ENCODE data around the gene LSS.
A peak's percentile ranks its signal among the peaks of the same experiment; 100 is the strongest.

LSS gene

DNA sequence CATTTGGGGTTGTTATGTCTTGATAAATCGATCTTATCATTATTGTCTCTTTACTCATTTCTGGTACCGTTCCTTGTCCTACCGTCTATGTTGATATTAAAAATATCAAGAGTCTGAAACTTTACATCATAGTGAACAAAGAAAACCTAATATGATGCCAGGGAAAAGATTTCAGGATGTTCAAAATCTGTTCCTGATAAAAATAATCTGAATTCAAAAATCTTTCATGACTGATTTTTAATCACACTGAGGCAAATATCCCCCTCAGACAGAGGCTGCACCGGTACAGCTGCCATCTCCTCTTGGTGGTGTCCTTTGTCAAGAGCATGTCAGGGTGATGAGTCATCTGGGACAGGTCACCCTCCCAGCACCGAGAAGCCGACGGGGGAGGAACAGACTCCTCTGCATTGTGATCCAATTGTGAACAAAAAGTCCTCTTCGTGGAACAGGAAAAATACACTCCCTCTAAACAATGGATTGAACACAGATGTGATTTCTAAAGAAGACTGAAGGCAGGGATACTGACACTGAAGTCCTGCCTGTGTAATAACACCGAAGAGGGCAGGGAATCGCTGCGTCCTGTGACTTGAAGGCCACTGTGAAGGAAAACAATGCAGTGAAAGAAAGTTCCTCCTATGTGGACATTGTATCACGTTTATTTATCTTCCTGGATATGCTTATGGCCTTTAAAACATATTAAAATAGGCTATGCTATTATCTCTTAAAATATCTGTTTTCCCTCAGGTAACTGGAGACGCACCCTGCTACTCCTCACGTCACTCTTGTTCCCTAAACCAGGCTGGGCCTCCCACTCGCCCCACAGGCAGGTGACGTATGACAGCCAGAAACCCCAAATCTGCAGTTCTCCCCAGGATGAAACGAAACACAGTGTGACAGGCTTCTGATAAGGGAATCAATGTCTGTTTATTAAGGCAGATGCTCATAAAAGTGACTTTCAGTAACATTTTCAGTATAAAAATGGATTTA, 40.1 kb downstream of the LSS start:
- H3K27ac ChIP-seq (replicated peaks; ENCODE audit: low read length) = peak overlapping the region; percentile 4

DNA sequence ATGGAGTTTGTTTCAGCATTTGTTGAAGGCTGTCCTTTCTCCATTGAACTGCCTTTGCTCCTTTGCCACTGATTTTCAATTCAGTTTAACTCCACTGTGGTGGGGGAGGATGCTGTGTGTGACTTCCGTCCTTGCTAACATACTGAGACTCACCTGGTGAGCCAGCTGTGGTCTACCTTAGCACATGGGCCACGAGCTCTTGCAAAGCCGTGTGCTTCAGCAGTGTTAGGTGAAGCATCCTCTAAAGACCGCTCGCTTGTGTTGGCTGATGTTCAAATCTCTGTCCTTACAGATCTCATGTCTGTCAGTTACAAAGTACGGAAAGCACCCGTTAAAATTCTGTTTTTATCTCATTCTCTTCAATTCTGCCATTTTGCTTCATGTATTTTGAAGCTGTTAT, 40.8 kb downstream of the LSS start:
- Histone ChIP-seq H3K14ac (ENCODE audit: low read length) (no peak overlapping the region), H2BK5ac (ENCODE audit: low read length) (no peak overlapping the region), H3K4me1 (ENCODE audit: control insufficient read depth in 2 of 2, insufficient read depth in 1 of 2, low read depth in 1 of 2, low read length in 2 of 2) (peaks cover 31 to 42% of the 10 kb centered on the region in 2 donors), H3K18ac (ENCODE audit: low read length) (no peak overlapping the region), H3K36me3 (replicated peaks in 1 of 2; ENCODE audit: control insufficient read depth in 2 of 2, insufficient read depth in 2 of 2, low read length in 2 of 2) (peaks cover 25 to 42% of the 10 kb centered on the region in 2 donors), H4K8ac (ENCODE audit: low read depth, low read length) (no peak overlapping the region), H2BK15ac (ENCODE audit: low read length) (no peak overlapping the region), H3K9ac (ENCODE audit: low read depth, low read length, poor library complexity) (no peak overlapping the region), H2BK120ac (ENCODE audit: low read depth, low read length) (no peak overlapping the region), H2BK12ac (ENCODE audit: low read length) (no peak overlapping the region), H3K23ac (ENCODE audit: low read depth, low read length, poor library complexity) (no peak overlapping the region), H3K79me1 (ENCODE audit: low read depth, low read length) (no peaks in the 10 kb centered on the region), H3K4ac (ENCODE audit: low read length) (no peak overlapping the region), H3K27me3 (ENCODE audit: control insufficient read depth in 3 of 3, insufficient read depth in 3 of 3, low read depth in 1 of 3, low read length in 3 of 3) (no peaks in the 10 kb centered on the region), H4K91ac (ENCODE audit: low read depth, low read length, poor library complexity) (no peak overlapping the region), H3K9me3 (replicated peaks in 1 of 2; ENCODE audit: control insufficient read depth in 2 of 2, insufficient read depth in 1 of 2, low read depth in 1 of 2, low read length in 2 of 2) (no peaks in the 10 kb centered on the region), H3K4me3 (ENCODE audit: low read length in 2 of 2) (no peak overlapping the region), H2AFZ (ENCODE audit: low read length) (no peak overlapping the region), H3K4me2 (ENCODE audit: insufficient read depth, low read length, poor library complexity, severe bottlenecking) (no peak overlapping the region), H3K27ac (replicated peaks; ENCODE audit: low read length) (no peak overlapping the region), H2AK5ac (ENCODE audit: low read depth, low read length) (no peak overlapping the region)
- WGBS, 2 donors (ENCODE audit: extremely low coverage in 2 of 2, insufficient read length in 2 of 2, insufficient replicate concordance in 1 of 2) = no CpG with 5 or more reads among the region's 7 CpGs
- DNase-seq (ENCODE audit: low spot score) = no peak

More for the DNA sequence above, 40.1 kb downstream of the LSS start:
- H3K23ac ChIP-seq (ENCODE audit: low read depth, low read length, poor library complexity) = no peak overlapping the region
- H4K8ac ChIP-seq (ENCODE audit: low read depth, low read length) = no peak overlapping the region
- no peak overlapping the region for H3K4me3 ChIP-seq (ENCODE audit: low read length in 2 of 2)
- no peak overlapping the region for H2BK15ac ChIP-seq (ENCODE audit: low read length)
- H2BK5ac ChIP-seq (ENCODE audit: low read length) = no peak overlapping the region
- no peak overlapping the region for H2AFZ ChIP-seq (ENCODE audit: low read length)
- H3K9ac ChIP-seq (ENCODE audit: low read depth, low read length, poor library complexity) = no peak overlapping the region
- no peak overlapping the region for H2BK120ac ChIP-seq (ENCODE audit: low read depth, low read length)
- no peak overlapping the region for H3K14ac ChIP-seq (ENCODE audit: low read length)
- no peak overlapping the region for H2AK5ac ChIP-seq (ENCODE audit: low read depth, low read length)
- H3K27me3 ChIP-seq (ENCODE audit: control insufficient read depth in 3 of 3, insufficient read depth in 3 of 3, low read depth in 1 of 3, low read length in 3 of 3) = no peaks in the 10 kb centered on the region
- WGBS, 2 donors (ENCODE audit: extremely low coverage in 2 of 2, insufficient read length in 2 of 2, insufficient replicate concordance in 1 of 2) = no CpG with 5 or more reads among the region's 17 CpGs
- no peak overlapping the region for H3K4me2 ChIP-seq (ENCODE audit: insufficient read depth, low read length, poor library complexity, severe bottlenecking)
- peaks cover 30 to 48% of the 10 kb centered on the region in 2 donors for H3K36me3 ChIP-seq (replicated peaks in 1 of 2; ENCODE audit: control insufficient read depth in 2 of 2, insufficient read depth in 2 of 2, low read length in 2 of 2)
- H3K4me1 ChIP-seq (ENCODE audit: control insufficient read depth in 2 of 2, insufficient read depth in 1 of 2, low read depth in 1 of 2, low read length in 2 of 2) = peaks cover 27 to 42% of the 10 kb centered on the region in 2 donors
- H3K4ac ChIP-seq (ENCODE audit: low read length) = no peak overlapping the region
- no peaks in the 10 kb centered on the region for H3K9me3 ChIP-seq (replicated peaks in 1 of 2; ENCODE audit: control insufficient read depth in 2 of 2, insufficient read depth in 1 of 2, low read depth in 1 of 2, low read length in 2 of 2)
- no peak overlapping the region for H3K18ac ChIP-seq (ENCODE audit: low read length)
- no peak overlapping the region for H4K91ac ChIP-seq (ENCODE audit: low read depth, low read length, poor library complexity)
- peaks cover 2% of the 10 kb centered on the region for H3K79me1 ChIP-seq (ENCODE audit: low read depth, low read length)
- no peak overlapping the region for H2BK12ac ChIP-seq (ENCODE audit: low read length)
- DNase-seq (ENCODE audit: low spot score) = peak; percentile 56

DNA sequence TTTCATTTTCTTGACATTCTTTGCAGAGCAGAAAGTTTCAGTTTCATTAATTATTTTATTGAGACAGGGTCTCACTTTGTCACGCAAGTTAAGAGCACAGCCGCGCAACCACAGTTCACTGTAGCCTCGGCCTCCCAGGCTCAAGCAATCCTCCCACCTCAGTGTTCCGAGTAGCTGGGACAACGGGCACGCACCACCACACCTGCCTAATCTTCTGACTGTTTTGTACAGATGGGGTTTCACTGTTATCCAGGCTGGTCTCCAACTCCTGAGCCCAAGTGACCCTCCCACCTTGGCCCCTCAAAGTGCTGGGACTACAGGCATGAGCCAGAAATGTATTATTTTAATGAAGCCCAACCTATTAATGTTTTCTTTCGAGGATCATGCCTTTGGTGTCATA, 41.3 kb downstream of the LSS start:
- no CpG with 5 or more reads among the region's 8 CpGs for WGBS, 2 donors (ENCODE audit: extremely low coverage in 2 of 2, insufficient read length in 2 of 2, insufficient replicate concordance in 1 of 2)
- no peak overlapping the region for H2AFZ ChIP-seq (ENCODE audit: low read length)

DNA sequence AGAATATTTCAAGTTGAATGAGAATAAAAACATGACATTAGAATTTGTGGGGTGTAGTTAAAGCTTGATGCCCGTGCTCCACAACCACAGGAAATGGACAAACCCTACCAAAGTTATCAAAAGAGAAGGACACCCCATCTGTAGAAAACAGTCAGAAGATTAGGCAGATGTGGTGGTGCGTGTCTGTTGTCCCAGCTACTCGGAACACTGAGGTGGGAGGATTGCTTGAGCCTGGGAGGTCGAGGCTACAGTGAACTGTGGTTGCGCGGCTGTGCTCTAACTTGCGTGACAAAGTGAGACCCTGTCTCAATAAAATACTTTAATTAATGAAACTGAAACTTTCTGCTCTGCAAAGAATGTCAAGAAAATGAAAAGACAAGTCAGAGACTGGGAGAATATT, 42.9 kb downstream of the LSS start:
- Histone ChIP-seq H3K9ac (ENCODE audit: low read depth, low read length, poor library complexity) (no peak overlapping the region), H3K79me1 (ENCODE audit: low read depth, low read length) (peaks cover 13% of the 10 kb centered on the region), H3K4ac (ENCODE audit: low read length) (no peak overlapping the region), H2BK120ac (ENCODE audit: low read depth, low read length) (no peak overlapping the region), H3K18ac (ENCODE audit: low read length) (no peak overlapping the region), H3K23ac (ENCODE audit: low read depth, low read length, poor library complexity) (no peak overlapping the region), H3K4me2 (ENCODE audit: insufficient read depth, low read length, poor library complexity, severe bottlenecking) (no peak overlapping the region), H3K4me1 (ENCODE audit: control insufficient read depth in 2 of 2, insufficient read depth in 1 of 2, low read depth in 1 of 2, low read length in 2 of 2) (peaks cover 25 to 36% of the 10 kb centered on the region in 2 donors), H2BK15ac (ENCODE audit: low read length) (no peak overlapping the region), H2BK5ac (ENCODE audit: low read length) (no peak overlapping the region), H4K91ac (ENCODE audit: low read depth, low read length, poor library complexity) (no peak overlapping the region), H2AK5ac (ENCODE audit: low read depth, low read length) (no peak overlapping the region), H3K27ac (replicated peaks; ENCODE audit: low read length) (no peak overlapping the region), H2BK12ac (ENCODE audit: low read length) (no peak overlapping the region), H3K14ac (ENCODE audit: low read length) (no peak overlapping the region), H3K27me3 (ENCODE audit: control insufficient read depth in 3 of 3, insufficient read depth in 3 of 3, low read depth in 1 of 3, low read length in 3 of 3) (no peaks in the 10 kb centered on the region), H3K9me3 (replicated peaks in 1 of 2; ENCODE audit: control insufficient read depth in 2 of 2, insufficient read depth in 1 of 2, low read depth in 1 of 2, low read length in 2 of 2) (no peaks in the 10 kb centered on the region), H3K4me3 (ENCODE audit: low read length in 2 of 2) (no peak overlapping the region), H3K36me3 (replicated peaks in 1 of 2; ENCODE audit: control insufficient read depth in 2 of 2, insufficient read depth in 2 of 2, low read length in 2 of 2) (peaks cover 6 to 21% of the 10 kb centered on the region in 2 donors), H2AFZ (ENCODE audit: low read length) (no peak overlapping the region), H4K8ac (ENCODE audit: low read depth, low read length) (no peak overlapping the region)
- no CpG with 5 or more reads among the region's 7 CpGs for WGBS, 2 donors (ENCODE audit: extremely low coverage in 2 of 2, insufficient read length in 2 of 2, insufficient replicate concordance in 1 of 2)
- no peak for DNase-seq (ENCODE audit: low spot score)

More for the DNA sequence above, 41.3 kb downstream of the LSS start:
- Histone ChIP-seq H3K4me2 (ENCODE audit: insufficient read depth, low read length, poor library complexity, severe bottlenecking) (no peak overlapping the region), H3K14ac (ENCODE audit: low read length) (no peak overlapping the region), H2BK5ac (ENCODE audit: low read length) (no peak overlapping the region), H3K23ac (ENCODE audit: low read depth, low read length, poor library complexity) (no peak overlapping the region), H2AK5ac (ENCODE audit: low read depth, low read length) (no peak overlapping the region), H4K91ac (ENCODE audit: low read depth, low read length, poor library complexity) (no peak overlapping the region), H3K4ac (ENCODE audit: low read length) (no peak overlapping the region), H2BK12ac (ENCODE audit: low read length) (no peak overlapping the region), H3K36me3 (replicated peaks in 1 of 2; ENCODE audit: control insufficient read depth in 2 of 2, insufficient read depth in 2 of 2, low read length in 2 of 2) (peaks cover 21 to 37% of the 10 kb centered on the region in 2 donors), H3K9ac (ENCODE audit: low read depth, low read length, poor library complexity) (no peak overlapping the region), H3K4me3 (ENCODE audit: low read length in 2 of 2) (no peak overlapping the region), H3K18ac (ENCODE audit: low read length) (no peak overlapping the region), H4K8ac (ENCODE audit: low read depth, low read length) (no peak overlapping the region), H3K4me1 (ENCODE audit: control insufficient read depth in 2 of 2, insufficient read depth in 1 of 2, low read depth in 1 of 2, low read length in 2 of 2) (peaks cover 32 to 42% of the 10 kb centered on the region in 2 donors), H3K27ac (replicated peaks; ENCODE audit: low read length) (no peak overlapping the region), H2BK15ac (ENCODE audit: low read length) (no peak overlapping the region), H3K9me3 (replicated peaks in 1 of 2; ENCODE audit: control insufficient read depth in 2 of 2, insufficient read depth in 1 of 2, low read depth in 1 of 2, low read length in 2 of 2) (no peaks in the 10 kb centered on the region), H3K79me1 (ENCODE audit: low read depth, low read length) (peaks cover 4% of the 10 kb centered on the region), H2BK120ac (ENCODE audit: low read depth, low read length) (no peak overlapping the region), H3K27me3 (ENCODE audit: control insufficient read depth in 3 of 3, insufficient read depth in 3 of 3, low read depth in 1 of 3, low read length in 3 of 3) (no peaks in the 10 kb centered on the region)
- no peak for DNase-seq (ENCODE audit: low spot score)
